MM.1S (cell line): ENCODE results near the gene SLC39A3.

ENCODE experiments used
- EZH2 ChIP-seq: fragments of 300-600 bp; sonication (generic); optimal IDR thresholded peaks from 2 replicates; pipeline ENCODE3; 2017; ENCODE audit warnings: low read depth, mild to moderate bottlenecking, antibody characterized with exemption, low read length, mixed read lengths
- TF ChIP-seq, protein P1 (sequence below): fragments of 300-600 bp; sonication (generic); IDR thresholded peaks from 2 replicates; pipeline ENCODE4 v1.5.1; 2016; ENCODE audit warnings: antibody characterized with exemption, low read length, mixed read lengths

- TF ChIP-seq, protein P1, sequence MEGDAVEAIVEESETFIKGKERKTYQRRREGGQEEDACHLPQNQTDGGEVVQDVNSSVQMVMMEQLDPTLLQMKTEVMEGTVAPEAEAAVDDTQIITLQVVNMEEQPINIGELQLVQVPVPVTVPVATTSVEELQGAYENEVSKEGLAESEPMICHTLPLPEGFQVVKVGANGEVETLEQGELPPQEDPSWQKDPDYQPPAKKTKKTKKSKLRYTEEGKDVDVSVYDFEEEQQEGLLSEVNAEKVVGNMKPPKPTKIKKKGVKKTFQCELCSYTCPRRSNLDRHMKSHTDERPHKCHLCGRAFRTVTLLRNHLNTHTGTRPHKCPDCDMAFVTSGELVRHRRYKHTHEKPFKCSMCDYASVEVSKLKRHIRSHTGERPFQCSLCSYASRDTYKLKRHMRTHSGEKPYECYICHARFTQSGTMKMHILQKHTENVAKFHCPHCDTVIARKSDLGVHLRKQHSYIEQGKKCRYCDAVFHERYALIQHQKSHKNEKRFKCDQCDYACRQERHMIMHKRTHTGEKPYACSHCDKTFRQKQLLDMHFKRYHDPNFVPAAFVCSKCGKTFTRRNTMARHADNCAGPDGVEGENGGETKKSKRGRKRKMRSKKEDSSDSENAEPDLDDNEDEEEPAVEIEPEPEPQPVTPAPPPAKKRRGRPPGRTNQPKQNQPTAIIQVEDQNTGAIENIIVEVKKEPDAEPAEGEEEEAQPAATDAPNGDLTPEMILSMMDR = no peak
- no peak for TF ChIP-seq EZH2
Measured at GRCh38 chr19:2747349-2747748, 7.5 kb upstream of the SLC39A3 start.
